Measurements from ENCODE around the gene KIAA1755.

DNA sequence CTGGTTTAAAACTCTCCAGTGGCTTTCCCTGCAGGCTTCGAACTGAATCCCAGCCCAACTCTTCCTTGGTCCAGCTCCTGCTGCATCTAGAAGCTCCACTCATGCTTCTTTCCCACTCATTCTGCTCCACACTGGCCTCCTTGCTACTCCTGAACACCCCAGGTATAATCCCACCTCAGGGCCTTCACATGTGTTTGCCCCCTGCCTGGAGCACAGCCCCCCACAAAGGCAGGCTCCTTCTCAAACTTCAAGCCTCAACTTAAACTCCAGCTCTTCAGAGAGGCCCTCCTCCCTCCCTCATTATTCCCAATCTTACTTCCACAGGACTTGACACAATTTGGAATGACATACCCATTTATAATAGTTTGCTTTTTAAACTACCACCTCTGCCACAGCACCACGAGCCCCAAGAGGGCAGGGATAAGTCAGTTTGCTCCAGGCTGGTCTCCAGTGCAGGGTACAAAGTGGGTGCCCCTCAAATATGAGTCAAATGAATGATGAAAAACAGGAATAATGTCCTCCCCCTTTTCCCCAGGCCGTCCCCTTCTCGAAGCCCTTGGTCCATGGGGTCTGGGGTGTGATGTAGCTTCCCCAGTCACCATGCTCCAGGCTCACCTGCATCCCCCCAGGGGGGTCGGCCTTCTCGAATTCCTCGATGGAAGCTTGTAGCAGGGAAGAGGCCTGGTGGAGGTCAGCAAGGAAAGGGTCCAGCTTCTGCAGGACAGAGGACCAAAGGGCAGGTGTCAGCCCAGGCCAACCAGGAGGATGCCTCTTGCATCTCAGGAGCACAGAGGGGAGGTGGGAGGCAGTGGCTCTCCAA is 37.4 kb downstream of the KIAA1755 start:
- TF ChIP-seq, protein P1, sequence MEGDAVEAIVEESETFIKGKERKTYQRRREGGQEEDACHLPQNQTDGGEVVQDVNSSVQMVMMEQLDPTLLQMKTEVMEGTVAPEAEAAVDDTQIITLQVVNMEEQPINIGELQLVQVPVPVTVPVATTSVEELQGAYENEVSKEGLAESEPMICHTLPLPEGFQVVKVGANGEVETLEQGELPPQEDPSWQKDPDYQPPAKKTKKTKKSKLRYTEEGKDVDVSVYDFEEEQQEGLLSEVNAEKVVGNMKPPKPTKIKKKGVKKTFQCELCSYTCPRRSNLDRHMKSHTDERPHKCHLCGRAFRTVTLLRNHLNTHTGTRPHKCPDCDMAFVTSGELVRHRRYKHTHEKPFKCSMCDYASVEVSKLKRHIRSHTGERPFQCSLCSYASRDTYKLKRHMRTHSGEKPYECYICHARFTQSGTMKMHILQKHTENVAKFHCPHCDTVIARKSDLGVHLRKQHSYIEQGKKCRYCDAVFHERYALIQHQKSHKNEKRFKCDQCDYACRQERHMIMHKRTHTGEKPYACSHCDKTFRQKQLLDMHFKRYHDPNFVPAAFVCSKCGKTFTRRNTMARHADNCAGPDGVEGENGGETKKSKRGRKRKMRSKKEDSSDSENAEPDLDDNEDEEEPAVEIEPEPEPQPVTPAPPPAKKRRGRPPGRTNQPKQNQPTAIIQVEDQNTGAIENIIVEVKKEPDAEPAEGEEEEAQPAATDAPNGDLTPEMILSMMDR (conservative IDR thresholded peaks at IDR 0.05; ENCODE audit: low read depth, low read length), result 0 out of 2 replicates have a peak, but pooled peaks have one; percentile 15
- no peak for TF ChIP-seq EZH2 (IDR thresholded peaks at IDR 0.05; ENCODE audit: borderline replicate concordance, low read depth, low read length, poor library complexity, severe bottlenecking)
